Right cardiac atrium (tissue), 5 donors: ENCODE measurements around the gene C9orf50. TPM values are rescaled to one million over a fixed set of nuclear protein-coding genes. Genes with fewer than 3 reads are reported as not detected.

Experiments used
- ATAC-seq, 2 donors: fragments of 200-7000 bp; cut with Tn5 transposase; one replicate each; pipeline versions ENCODE4 v1.8.0 to v1.9.1; 2020; ENCODE audit warnings: moderate library complexity in 2 of 2, mild to moderate bottlenecking in 1 of 2
- DNase-seq, 3 donors: peaks; one replicate each; pipeline ENCODE4 v3.0.0-alpha.2; 2020
- H3K27ac ChIP-seq: one replicate; pipeline ENCODE4 v1.5.1; 2013; ENCODE audit warnings: mild to moderate bottlenecking, low read length, control low read depth, moderate library complexity
- H3K27me3 ChIP-seq: one replicate; pipeline ENCODE4 v1.6.1; 2013; ENCODE audit not compliant: control insufficient read depth, insufficient read depth
- H3K4me1 ChIP-seq: one replicate; pipeline ENCODE4 v1.6.1; 2013; ENCODE audit warnings: low read length; ENCODE audit not compliant: control insufficient read depth, insufficient read depth
- H3K4me3 ChIP-seq: one replicate; pipeline ENCODE4 v1.5.1; 2013; ENCODE audit warnings: low read length, control low read depth
- H3K9me3 ChIP-seq: one replicate; pipeline ENCODE4 v1.6.1; 2013; ENCODE audit warnings: low read length; ENCODE audit not compliant: control insufficient read depth
- WGBS: extraction: QIAGEN DNeasy Blood & Tissue Kit; methylation state at CpG from one replicate; pipeline ENCODE4 v1.1.7; 2013; 5-methylcytosine and 5-hydroxymethylcytosine counted together
- intact Hi-C, 4 donors: fragments of 100-400 bp; cut with DNase I; formaldehyde crosslinking; loops; one replicate each; pipeline versions ENCODE4 v1.11.0 to v1.14.0; 2022 to 2023
- polyA plus RNA-seq: library from polyadenylated mRNA; stranded (reverse); fragments of 200-250 nt; gene quantifications from one replicate; pipeline ENCODE4 v1.2.3, GENCODE V29; 2013
- total RNA-seq, 4 donors: library from RNA; stranded (reverse); fragmentation: NEBNext Ultra II Directional; extraction: Animal tissue kit (Norgen Biotek cat#: 25700); gene quantifications; one replicate each; pipeline ENCODE4 v1.2.1, GENCODE V29; 2021
- donor health status: healthy with polysubstance abuse.
- donor health status: DM: no; HTN: yes; CAD: no.
- donor health status: DM: no; HTN: no; CAD: no.
- donor health status: DM: no; HTN: yes; CAD: no; lungs with severe emphysema.
- donor health status: DM: yes; HTN: yes; CAD: no.

Gene C9orf50
- total and polyA plus RNA-seq, 5 donors: 0.20 TPM; not detected in 4

GRCh38 chr9:129608561-129609481, 12.1 kb downstream of the C9orf50 start:
- peak in 1 of 3 donors; percentile 69 for DNase-seq
- H3K4me1 ChIP-seq: peaks cover 3% of the 10 kb centered on the region
- 85% methylated on average over 27 of the region's 27 CpGs for WGBS

DNA sequence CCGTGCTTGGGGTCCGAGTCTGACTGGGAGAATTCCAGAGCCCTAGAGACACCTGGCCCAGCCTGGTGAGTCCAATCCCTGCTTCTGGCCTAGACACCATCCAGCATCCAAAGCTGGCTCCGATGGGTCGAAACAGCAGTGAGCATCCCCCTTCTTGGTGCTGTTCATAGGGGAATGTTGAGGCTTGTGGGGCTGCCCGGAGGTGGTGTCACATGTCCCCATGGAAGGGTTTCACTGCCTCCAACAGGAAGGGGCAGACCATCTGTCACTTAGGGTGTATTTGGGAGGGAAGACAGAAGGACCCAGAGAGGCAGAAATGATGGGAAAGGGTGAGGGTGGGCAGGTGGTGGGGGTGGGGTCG, 13.9 kb downstream of the C9orf50 start:
- ATAC-seq: no peak
- Histone ChIP-seq H3K27me3 (no peaks in the 10 kb centered on the region), H3K4me1 (peaks cover 3% of the 10 kb centered on the region), H3K27ac (peak overlapping the region; percentile 84), H3K4me3 (no peak overlapping the region), H3K9me3 (no peaks in the 10 kb centered on the region)
- WGBS: 74% methylated on average over 6 of the region's 6 CpGs
- intact Hi-C loops: loop anchor here in 3 of 4 donors (5.0 to 10.0 kb wide), 3 partner anchors 110 to 252 kb away; no protein-coding TSS in a partner anchor
- DNase-seq: peak in 1 of 3 donors; percentile 65

More at GRCh38 chr9:129608561-129609481, 12.1 kb downstream of the C9orf50 start:
- Histone ChIP-seq H3K4me3 (no peak overlapping the region), H3K9me3 (no peaks in the 10 kb centered on the region), H3K27me3 (no peaks in the 10 kb centered on the region), H3K27ac (no peak overlapping the region)
- intact Hi-C loops: loop anchor here in 3 of 4 donors (5.0 to 10.0 kb wide), 3 partner anchors 112 to 254 kb away; no protein-coding TSS in a partner anchor
- no peak for ATAC-seq

DNA sequence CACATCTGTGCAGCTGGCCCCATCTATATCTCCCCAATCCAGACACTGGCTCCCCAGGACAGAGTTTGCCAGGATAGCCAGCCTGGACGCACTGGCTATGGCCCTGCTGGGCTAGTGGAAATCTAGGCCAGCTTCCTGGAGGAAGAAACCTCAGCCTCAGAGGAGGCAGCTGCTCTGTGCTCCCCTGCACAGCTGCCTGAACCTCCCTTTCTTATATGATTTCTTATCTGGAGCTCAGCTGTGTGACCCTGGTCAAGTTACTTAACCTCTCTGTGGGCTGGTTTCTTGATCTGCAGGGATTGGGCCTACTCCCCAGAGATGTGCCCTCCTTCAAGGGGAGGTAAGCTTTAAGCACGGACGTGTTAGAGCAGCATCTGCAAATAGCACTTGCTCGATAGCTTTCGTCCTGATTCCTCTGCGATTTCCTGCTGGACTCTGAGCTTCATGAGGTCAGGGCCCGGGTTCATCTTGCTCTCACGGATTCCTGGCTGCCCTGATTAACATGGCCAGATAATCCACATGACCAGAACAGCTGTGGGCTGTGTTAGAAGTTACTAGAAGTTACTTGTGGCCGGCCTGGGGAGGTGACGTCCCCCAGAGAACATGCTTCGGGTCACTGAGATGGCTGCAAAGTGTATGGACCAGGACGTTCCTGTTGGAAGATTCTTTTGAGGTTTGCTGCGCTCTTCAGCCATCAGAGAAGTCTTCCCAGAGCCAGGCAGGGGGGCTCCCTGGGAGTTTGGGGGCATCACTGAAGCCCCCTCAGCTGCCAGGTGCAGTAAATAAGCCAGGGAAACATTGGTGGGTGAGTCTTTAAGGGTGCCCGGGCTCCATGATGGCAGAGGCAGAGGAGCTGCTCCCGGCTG, 14.5 kb downstream of the C9orf50 start:
- no peaks in the 10 kb centered on the region for H3K27me3 ChIP-seq
- peak overlapping the region; percentile 84 for H3K27ac ChIP-seq
- H3K9me3 ChIP-seq: no peaks in the 10 kb centered on the region
- peaks cover 3% of the 10 kb centered on the region for H3K4me1 ChIP-seq
- 54% methylated on average over 15 of the region's 15 CpGs for WGBS
- intact Hi-C loops: loop anchor here in 3 of 4 donors (5.0 to 10.0 kb wide), 3 partner anchors 109 to 252 kb away; no protein-coding TSS in a partner anchor
- ATAC-seq (no peak), DNase-seq (peak in 1 of 3 donors; percentile 55)
- no peak overlapping the region for H3K4me3 ChIP-seq

DNA sequence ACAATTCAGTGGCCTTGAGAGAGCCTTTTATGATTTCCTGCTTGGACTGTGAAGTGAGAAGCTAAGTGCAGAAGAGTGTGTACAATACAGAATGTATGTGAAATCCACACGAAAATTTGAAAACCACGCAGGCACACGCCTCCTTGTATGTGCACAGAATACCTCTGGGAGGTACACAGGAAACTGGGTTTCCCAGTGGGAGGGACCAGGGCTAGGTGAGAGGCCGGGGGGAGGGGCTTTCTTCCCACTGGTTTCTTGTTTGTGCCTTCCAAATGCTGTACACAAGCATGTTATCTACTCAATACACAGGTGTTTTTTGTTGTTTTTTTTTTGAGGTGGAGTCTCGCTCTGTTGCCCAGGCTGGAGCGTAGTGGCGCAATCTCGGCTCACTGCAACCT, 16.1 kb downstream of the C9orf50 start:
- 73% methylated on average over 8 of the region's 8 CpGs for WGBS

DNA sequence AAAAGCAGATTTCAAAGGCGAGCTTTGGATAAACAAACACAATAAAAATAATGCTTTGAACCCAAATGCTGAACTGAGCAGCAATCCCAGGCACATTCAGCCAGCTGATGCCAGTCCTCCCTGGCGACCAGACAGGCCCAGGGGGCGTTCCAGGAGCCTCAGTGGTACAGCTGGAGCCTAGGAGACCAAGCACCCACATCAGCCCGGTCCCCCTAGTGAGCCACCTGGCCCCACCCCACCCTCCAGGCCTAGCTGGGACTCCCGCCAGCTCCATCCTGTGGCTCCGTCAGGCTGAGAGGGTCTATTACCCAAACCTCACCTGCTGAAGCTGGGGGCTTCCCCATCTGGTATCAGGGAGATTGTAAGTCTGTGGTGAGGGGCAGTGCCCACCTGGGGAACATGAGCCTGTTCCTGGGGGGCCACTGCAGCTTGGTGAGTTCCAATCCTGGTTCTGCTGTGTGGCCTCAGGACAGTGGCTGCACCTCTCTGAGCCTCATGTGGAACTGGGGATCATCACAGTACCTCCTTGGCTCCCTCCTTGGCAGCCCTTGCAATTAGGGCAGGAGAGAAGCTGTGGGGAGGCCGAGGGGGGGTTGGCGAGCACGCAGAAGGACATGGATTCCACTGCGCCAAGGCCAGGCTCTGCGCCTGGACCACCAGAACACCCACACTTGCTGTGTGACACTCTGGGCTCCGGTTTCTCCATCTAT, 16.7 kb downstream of the C9orf50 start:
- Histone ChIP-seq H3K9me3 (no peaks in the 10 kb centered on the region), H3K27ac (no peak overlapping the region), H3K27me3 (no peaks in the 10 kb centered on the region), H3K4me1 (no peaks in the 10 kb centered on the region), H3K4me3 (no peak overlapping the region)
- WGBS: 81% methylated on average over 12 of the region's 12 CpGs
- no peak for ATAC-seq
- intact Hi-C loops: loop anchor here in 3 of 4 donors (5.0 to 10.0 kb wide), 3 partner anchors 107 to 249 kb away; no protein-coding TSS in a partner anchor
- peak in 1 of 3 donors; percentile 53 for DNase-seq

More for the DNA sequence above, 16.1 kb downstream of the C9orf50 start:
- DNase-seq: no peak
- H3K4me1 ChIP-seq: peaks cover 3% of the 10 kb centered on the region
- H3K4me3 ChIP-seq: no peak overlapping the region
- no peak overlapping the region for H3K27ac ChIP-seq
- no peaks in the 10 kb centered on the region for H3K27me3 ChIP-seq
- H3K9me3 ChIP-seq: no peaks in the 10 kb centered on the region
- intact Hi-C loops: loop anchor here (5.0 to 10.0 kb wide), 3 partner anchors 107 to 250 kb away; no protein-coding TSS in a partner anchor
- no peak for ATAC-seq

GRCh38 chr9:129602598-129603415, 18.1 kb downstream of the C9orf50 start:
- H3K4me1 ChIP-seq: peaks cover 2% of the 10 kb centered on the region
- H3K4me3 ChIP-seq: no peak overlapping the region
- peak in 2 of 3 donors; percentile 67 to 76 for DNase-seq
- no peak for ATAC-seq
- intact Hi-C loops: loop anchor here in 3 of 4 donors (5.0 to 10.0 kb wide), 3 partner anchors 106 to 248 kb away; no protein-coding TSS in a partner anchor
- H3K9me3 ChIP-seq: no peaks in the 10 kb centered on the region
- no peak overlapping the region for H3K27ac ChIP-seq
- H3K27me3 ChIP-seq: no peaks in the 10 kb centered on the region
- WGBS: 55% methylated on average over 10 of the region's 10 CpGs

DNA sequence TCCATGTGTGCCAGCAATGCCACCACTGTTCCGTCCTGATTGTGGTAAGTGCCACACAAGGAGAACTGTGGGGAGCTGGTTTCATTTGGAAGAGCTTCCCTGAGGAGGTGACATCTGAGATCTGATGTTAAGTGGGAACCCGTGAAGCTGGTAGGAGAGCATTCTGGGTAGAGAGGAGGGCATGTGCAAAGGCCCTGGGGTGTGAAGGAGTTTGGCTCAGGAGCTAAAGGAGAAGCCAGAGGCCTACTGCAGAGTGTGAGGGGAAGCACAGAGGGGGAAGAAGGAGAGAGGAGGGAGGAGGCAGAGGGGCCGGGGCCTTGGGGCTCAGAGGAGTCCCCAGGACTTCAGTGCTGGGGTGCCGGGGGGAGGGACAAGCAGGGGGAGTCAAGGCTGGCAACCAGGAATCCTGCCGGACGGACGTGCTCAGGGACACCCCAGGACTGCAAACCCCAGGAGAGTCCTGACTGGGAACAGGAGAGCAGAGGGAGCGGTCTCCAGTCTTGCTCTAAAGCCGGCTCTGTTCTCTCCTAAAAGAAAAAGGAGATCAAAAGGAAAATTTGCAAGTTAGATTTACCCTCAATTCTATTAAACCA, 19.7 kb downstream of the C9orf50 start:
- Histone ChIP-seq H3K4me1 (peaks cover 2% of the 10 kb centered on the region), H3K9me3 (no peaks in the 10 kb centered on the region), H3K27me3 (no peaks in the 10 kb centered on the region), H3K27ac (no peak overlapping the region), H3K4me3 (no peak overlapping the region)
- 83% methylated on average over 9 of the region's 9 CpGs for WGBS
- intact Hi-C loops: loop anchor here in 3 of 4 donors (5.0 to 10.0 kb wide), 3 partner anchors 104 to 246 kb away; no protein-coding TSS in a partner anchor
- DNase-seq: peak in 2 of 3 donors; percentile 16 to 21
- no peak for ATAC-seq

GRCh38 chr9:129598089-129598596, 22.8 kb downstream of the C9orf50 start:
- no peak for ATAC-seq
- H3K27me3 ChIP-seq: no peaks in the 10 kb centered on the region
- H3K4me3 ChIP-seq: no peak overlapping the region
- intact Hi-C loops: no loop called here
- 70% methylated on average over 14 of the region's 14 CpGs for WGBS
- no peaks in the 10 kb centered on the region for H3K9me3 ChIP-seq
- H3K4me1 ChIP-seq: peaks cover 2% of the 10 kb centered on the region
- DNase-seq: peak in 2 of 3 donors; percentile 44 to 47
- H3K27ac ChIP-seq: no peak overlapping the region

- DNase-seq (peak; percentile 81 to 90 (median 89)), ATAC-seq (peak; percentile 67 to 84)
- intact Hi-C loops: no loop called here
These were observed 23.4 kb downstream of the C9orf50 start for GRCh38 chr9:129597355-129598088.

More at GRCh38 chr9:129597355-129598088, 23.4 kb downstream of the C9orf50 start:
- 7% methylated on average over 57 of the region's 57 CpGs for WGBS
- H3K4me1 ChIP-seq: peaks cover 2% of the 10 kb centered on the region
- peak overlapping the region; percentile 48 for H3K4me3 ChIP-seq
- H3K27ac ChIP-seq: peak overlapping the region; percentile 1
- H3K27me3 ChIP-seq: no peaks in the 10 kb centered on the region
- no peaks in the 10 kb centered on the region for H3K9me3 ChIP-seq
